Liver (tissue), 3 donors: ENCODE results near the gene THSD4.
"Not testable (repeated sequence)": the region's sequence is repeated elsewhere in the genome, so short reads cannot be mapped to it uniquely, and the experiment has no call there.

Source experiments
- CTCF ChIP-seq: fragments of 150-350 bp; IDR thresholded peaks from 2 replicates; pipeline ENCODE4 v1.5.1; 2017; ENCODE audit warnings: improper control_type of control experiment, low read depth, low read length; ENCODE audit not compliant: missing input control
- FOXA1 ChIP-seq: IDR thresholded peaks from 2 replicates; pipeline ENCODE4 v1.6.1; 2016; ENCODE audit warnings: antibody characterized with exemption
- GABPA ChIP-seq, 2 donors: IDR thresholded peaks in 1 of 2; conservative IDR thresholded peaks in 1 of 2; 2 replicates each; pipeline ENCODE4 v1.6.1; 2016; ENCODE audit warnings: antibody characterized with exemption in 2 of 2, mild to moderate bottlenecking in 1 of 2, moderate library complexity in 1 of 2
- MAX ChIP-seq: IDR thresholded peaks from 2 replicates; pipeline ENCODE4 v1.6.1; 2016; ENCODE audit warnings: antibody characterized with exemption
- NR2F2 ChIP-seq: IDR thresholded peaks from 2 replicates; pipeline ENCODE4 v1.6.1; 2016; ENCODE audit warnings: antibody characterized with exemption
- RAD21 ChIP-seq, 2 donors: IDR thresholded peaks; 2 replicates each; pipeline ENCODE4 v1.6.1; 2016; ENCODE audit warnings: antibody characterized with exemption in 2 of 2, mild to moderate bottlenecking in 2 of 2
- TF ChIP-seq, protein P1 (sequence below): IDR thresholded peaks from 2 replicates; pipeline ENCODE4 v1.6.1; 2016; ENCODE audit warnings: antibody characterized with exemption
- donor health status: healthy.
- donor health status: healthy.

DNA sequence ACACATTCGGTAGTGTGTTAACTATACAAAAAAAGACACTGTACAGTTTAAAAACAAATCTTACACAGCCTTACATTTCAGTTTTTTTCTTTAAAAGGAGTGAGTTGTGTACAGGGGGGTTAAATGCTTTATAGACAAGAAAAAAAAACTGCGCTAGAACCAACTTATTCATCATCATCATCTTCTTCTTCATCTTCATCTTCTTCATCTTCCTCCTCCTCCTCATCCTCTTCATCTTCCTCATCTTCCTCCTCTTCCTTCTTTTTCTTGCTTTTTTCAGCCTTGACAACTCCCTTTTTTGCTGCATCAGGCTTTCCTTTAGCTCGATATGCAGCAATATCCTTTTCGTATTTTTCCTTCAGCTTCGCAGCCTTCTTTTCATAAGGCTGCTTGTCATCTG is 49.3 kb downstream of the THSD4 start:
- TF ChIP-seq FOXA1; CTCF; GABPA (IDR thresholded peaks at IDR 0.05 in 1 of 2, conservative IDR thresholded peaks at IDR 0.05 in 1 of 2); RAD21 (IDR thresholded peaks at IDR 0.05); NR2F2; MAX: not testable (repeated sequence)
- TF ChIP-seq, protein P1, sequence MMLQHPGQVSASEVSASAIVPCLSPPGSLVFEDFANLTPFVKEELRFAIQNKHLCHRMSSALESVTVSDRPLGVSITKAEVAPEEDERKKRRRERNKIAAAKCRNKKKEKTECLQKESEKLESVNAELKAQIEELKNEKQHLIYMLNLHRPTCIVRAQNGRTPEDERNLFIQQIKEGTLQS = not testable (repeated sequence)
